M059J (cell line): ENCODE data around the gene MGME1. TPM values are rescaled to one million over a fixed set of nuclear protein-coding genes. Genes with fewer than 3 reads are reported as not detected.

Experiments
- DNase-seq: peaks from one replicate; pipeline ENCODE4 v3.0.0-alpha.2; 2012; ENCODE audit warnings: low read depth
- total RNA-seq: library from RNA; depleted of rRNA; stranded (reverse); fragments of >200 nt; shearing (Covaris generic); gene quantifications from 2 replicates; pipeline ENCODE4 v1.2.3, GENCODE V29; 2014

The MGME1 gene
- total RNA-seq, 1 experiment from 2014 or later = 27.4 TPM

DNA sequence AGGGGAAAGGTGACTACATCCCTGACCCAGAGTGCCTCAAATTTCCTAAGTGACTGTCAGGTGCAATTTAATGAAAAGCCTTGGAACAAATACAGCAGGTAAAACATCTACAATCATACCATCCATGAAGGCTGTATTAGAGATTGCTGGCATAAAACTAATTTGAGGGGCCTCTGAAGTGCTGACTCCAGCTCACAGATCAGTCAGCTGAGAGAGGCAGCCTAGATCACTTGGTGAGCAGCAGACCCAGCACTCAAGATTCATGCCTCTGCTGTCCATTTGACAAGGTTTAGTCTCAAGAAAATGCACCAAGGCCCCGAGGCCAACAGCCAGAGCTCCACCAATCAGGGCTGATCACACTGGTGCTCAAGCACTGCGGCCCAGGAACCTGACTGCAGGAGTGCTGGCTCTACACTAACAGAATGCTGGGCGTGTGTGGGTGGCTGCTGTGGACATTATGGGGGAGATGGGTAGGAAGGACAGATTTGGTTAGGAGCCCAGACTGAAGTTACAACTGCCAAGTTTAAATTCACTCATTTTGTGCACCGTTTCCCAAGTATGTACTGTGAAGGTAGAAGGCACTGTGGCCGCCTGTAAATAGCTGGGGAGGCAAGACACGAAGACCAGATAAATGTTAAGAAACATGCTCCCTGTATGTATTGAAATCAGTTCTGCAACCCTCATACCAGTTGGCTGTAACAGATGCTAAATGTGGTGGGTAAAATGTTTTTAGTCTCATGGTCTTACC lies 28.4 kb upstream of the MGME1 start:
- DNase-seq = peak; percentile 39

DNA sequence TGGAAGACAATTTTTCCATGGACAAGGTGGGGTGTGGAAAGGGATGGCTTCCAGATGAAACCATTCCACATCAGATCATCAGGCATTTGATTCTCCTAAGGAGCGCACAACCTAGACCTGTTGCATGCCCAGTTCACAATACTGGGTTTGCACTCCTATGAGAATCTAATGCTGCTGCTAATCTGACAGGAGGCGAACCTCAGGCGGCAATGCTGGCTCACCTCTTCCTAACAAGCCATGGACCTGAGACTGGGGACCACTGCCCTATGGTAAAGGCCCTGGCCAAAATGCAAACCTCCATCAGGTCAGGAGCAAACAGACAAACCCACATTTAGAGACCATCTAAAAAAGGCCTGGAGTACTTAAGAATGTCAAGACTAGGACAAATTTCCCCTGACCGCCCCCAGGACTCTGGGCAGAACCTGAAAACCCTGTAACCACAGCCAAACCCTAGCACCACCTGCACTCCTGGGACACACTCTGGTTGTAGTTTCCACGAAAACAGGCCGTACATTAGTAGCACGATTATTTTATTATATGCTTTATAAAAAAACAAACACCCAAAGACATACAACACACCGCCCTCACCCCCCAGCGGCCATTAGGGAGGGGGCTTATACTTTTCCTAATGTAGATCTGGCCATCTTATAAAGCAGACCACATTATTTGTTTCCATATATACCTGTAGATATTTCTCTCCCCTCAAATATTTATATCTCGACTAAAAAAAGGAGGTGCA lies 27.6 kb upstream of the MGME1 start:
- no peak for DNase-seq

DNA sequence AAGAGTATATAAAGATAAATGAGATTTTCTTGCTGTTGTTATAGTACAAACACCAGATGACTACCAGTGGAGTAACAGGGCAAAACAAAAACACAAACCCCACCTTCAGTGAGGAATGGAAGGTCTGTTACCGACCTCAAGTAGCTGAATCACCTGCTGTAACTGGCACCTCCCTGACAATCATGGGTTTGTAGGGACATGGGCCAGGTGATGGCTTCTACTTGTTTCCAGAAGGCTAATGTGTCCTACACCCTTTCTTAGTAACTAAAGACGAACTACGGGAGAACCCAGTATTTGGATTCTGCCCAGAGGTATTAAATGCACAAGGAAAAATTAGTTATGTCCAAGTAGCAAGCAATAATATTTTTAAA lies 27.0 kb upstream of the MGME1 start:
- no peak for DNase-seq

GRCh38 chr20:17943343-17943742 lies 25.5 kb upstream of the MGME1 start:
- no peak for DNase-seq

GRCh38 chr20:17944854-17945474 lies 23.9 kb upstream of the MGME1 start:
- DNase-seq = no peak

DNA sequence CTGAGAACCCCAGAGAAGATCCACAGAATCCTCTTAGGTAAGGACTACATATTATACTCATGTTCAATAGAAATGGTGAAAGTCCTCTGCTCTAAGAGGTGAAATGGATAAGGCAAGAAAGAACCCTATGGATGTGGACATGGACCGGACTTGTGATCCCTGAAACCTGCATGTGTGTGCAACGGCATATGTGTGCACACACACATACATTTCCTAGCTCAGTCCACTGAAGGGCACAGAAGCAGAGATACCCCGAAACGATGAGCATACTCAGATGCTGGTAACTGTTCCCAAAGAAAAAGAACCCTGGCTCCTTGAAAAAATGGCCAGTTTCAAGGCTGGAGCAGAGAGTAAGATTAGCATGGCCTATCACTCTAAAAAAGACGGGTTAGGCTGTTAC lies 22.8 kb upstream of the MGME1 start:
- no peak for DNase-seq

DNA sequence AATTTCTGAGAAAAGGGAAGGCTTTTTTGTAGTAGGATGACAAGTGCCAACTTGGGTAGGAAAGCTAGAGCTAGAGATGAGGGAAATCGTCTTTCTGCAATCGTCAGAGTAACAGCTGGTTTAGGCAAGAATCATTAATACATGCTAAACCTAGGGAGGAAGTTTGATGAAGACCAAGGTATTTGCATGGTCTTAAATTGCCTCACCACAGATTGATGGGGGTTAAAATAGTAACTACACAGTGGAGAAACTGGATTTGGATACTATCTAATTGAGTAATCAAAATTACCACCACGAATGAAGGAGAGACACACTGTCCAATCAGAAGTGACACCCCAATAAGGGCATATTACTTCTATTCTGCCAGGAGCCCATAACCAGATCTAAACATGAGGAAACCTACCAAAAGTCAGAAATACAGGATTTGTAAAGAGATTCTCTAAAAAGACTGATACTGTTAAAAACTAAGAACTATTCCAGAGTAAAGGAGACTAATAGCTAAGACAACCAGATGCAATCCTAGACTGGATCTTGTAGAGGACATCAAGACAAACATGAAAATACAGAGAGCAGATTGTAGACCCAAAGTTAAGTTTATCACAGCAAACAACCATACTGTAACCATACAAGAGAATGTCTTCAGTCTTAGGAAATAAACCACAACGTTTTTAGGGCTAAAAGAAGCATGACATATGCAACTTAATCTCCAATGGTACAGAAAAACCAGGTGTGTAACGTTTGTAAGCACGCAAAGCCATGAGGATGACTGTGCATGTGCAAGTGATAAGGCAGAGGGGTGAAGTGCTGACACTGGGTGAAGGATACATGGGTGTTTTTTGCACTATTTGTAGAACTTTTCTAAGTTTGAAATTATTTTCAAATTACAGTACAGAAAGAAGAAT lies 22.0 kb upstream of the MGME1 start:
- DNase-seq = no peak

GRCh38 chr20:17947474-17947815 lies 21.4 kb upstream of the MGME1 start:
- no peak for DNase-seq

DNA sequence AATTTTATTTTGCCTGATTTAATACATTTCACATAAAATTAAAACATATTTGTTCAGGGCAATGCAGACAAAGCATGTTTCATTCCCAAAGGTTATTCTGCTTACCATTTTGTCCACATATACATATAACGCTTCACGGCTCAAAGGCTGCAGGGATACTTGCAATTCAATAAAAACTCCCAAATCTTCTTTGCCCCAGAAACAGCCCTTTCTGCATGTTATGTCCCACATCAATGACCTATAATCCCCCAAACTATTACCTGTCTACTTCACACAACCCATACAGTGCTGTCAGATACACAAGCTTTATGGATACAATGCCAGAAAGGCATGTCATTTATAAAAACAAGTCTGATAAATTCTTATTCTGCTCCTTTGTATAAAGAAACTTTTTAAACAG lies 20.4 kb upstream of the MGME1 start:
- no peak for DNase-seq

- DNase-seq = no peak
Observed at GRCh38 chr20:17949899-17950298, 18.9 kb upstream of the MGME1 start.

- no peak for DNase-seq
Observed at GRCh38 chr20:17950670-17951069, 18.1 kb upstream of the MGME1 start.

- DNase-seq = no peak
Observed at GRCh38 chr20:17951323-17951722, 17.5 kb upstream of the MGME1 start.

DNA sequence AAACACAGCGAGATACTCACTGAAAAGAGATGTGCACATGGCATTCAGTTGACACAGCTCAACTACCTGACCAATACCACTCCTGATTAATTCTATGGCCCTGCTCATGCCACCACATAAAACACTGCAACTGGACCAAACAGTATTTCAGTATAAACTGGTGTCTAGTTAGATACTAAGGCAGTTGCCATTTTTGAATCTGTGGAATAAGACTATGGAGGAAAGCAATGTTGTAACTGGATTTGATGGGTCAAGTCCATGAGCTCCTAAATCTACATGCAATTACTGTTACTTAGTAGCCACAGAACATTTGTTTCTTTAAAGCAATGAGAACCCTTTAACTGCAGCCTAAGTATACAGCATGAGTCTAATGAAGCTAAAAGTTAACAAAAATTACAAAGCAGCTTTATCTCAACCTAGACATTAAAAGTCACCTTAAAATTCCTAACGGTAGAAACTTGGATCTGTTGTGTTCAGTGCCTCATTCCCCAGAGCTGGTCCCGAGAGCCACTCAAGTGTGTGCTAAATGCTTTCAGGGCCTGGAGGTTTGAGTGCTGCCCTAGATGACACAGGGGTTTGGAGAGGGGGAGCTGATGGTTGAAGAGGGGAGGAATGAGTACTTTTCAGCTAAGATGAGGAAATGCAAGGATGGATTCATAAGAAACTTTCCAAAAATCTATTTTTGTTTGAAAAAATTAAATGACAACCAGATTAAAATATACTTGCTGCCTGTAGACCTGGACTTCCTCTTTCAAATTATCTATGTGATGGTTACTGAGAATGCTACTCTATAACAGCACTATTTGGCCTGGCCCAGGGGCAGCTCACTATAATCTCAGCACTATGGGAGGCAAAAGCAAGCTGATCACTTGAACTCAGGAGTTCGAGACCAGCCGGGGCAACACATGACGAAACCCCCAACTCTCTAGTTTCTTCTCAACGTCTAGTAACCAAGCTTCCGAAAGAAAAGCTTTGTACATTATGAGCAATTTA lies 15.8 kb upstream of the MGME1 start:
- no peak for DNase-seq

DNA sequence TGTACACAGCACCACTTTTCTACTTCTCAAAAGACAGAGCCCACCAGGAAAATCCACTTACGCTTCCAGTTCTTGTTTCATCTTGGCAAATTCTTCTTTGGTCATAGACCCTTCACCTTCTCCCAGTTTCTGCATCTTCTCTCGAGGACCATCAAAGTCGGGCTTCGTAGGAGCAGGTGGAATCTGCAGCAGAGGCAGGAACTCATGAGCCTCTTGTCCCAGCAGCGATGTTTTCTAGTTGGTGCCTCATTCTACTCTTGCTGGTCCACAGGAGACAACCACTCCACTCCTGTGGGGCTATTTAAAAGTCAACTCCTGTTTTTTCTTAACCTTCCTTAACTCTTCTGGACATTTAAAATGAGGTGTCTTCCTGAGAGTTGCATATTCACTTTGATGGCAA lies 14.9 kb upstream of the MGME1 start:
- DNase-seq = no peak

GRCh38 chr20:17955302-17955701 lies 13.5 kb upstream of the MGME1 start:
- DNase-seq = no peak

GRCh38 chr20:17956099-17956685 lies 12.6 kb upstream of the MGME1 start:
- DNase-seq = no peak

DNA sequence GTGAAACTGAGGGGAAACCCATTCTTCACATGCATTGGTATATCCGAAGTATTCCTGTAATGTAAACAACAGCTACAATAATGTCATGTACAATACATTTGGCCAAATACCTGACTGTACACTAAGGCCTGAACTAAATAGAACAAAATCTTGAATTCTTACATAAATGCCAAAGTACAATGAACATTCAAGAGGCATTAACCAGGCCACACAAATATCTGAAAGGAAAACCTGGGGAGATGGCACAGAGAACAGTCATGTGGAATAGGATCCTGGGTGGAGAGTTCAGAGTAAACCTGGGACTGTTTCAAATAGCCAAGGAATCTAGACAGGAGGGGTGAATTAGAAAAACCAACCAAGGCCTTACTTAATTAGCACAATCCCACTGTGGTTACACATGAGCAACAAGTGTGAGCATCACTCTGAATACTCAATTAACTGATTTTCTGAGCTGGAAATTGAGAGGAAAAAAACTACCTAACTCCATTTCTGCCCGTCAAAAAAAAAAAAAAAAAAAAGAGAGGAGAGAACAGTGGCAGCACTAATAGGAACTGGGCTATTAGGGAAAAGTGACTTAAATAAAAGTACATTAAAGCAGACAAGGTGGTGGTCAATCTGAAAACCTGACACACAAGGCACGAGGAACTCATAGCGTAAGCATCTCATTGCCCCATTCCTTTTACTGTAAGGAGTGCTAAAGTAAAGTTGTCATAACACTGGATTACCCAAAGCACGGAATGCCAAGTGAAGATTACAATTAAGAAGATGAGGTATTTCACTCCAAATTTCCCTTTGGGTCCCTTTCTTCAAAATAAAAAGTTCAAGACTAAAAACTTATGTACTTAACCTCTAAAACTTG lies 11.1 kb upstream of the MGME1 start:
- no peak for DNase-seq

DNA sequence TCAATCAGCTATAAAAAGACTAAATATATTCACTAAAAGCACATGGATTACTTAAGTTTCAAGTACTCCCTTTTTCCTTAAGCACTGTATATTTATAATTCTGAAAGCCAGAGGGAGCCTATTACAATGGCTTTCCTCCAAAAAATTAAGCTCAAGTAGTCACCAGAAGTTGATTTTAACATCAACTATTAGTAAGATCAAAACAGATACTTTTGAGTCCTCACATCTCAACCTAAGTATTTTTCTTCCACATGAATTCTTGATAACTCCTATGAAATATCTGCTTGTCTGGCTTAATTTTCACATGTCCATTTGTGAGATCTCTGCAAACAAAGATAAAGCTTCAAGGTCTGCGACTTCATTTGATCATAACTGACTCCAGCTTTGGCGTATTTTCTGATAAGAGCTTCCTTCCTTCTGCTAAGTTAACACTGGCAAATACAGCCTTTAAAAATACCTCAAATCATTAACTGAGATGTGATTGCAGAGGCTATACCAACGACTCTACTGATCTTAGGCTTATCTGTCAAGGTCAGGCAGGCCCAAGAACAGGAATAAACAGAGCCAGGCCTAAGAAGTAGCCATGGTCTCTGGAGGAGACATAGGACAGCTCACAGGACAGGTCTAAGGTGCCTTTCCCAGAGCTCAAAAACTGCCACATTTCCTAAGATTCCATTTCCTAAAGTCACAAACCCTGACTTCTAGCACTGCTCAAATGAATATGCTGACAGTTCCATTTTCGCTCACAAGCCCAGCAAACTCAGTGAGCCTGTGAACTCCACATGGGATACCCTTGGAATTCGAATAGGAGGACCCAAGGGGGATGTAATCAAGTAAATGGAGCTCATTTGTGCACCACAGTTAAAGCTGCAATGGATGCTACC lies 10.2 kb upstream of the MGME1 start:
- peak; percentile 45 for DNase-seq

DNA sequence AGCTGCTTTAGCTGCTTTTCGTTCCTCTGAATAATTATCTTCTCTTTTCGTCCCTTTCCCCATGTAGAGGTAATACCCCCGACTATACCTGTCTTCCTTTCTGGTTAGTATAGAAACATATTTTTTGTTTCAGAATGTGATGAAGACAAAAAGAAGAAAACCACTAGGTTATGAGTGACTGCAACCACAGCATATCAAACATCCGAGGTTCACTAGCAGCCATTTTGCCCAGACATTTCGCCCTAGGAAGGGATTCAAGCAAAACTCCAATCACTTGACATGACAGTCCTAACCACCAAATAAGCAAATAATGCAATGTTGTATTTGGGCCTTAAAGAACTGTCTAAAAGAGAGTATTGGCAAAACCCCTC lies 9.6 kb upstream of the MGME1 start:
- DNase-seq = no peak
